Measurements from ENCODE around the gene RTN4RL2.

The RTN4RL2 gene

DNA sequence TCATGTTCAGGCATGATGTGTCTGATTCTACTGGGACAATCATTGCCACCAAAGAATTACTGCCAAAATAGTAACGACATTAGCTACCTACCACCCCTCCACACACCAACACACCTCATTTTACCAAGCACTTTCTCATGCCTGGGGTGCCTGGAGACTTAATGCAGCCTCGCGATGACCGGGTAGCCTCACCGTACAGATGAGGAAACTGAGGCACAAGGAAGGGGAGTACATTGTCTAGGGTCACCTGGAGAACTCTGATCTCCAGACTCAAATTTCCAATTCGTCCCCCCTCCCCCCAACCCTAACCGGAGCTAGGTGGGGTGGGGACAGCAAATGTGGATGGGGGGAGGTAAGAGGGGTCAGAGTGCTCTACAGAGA lies 2.7 kb upstream of the RTN4RL2 start:
- DNase-seq (ENCODE audit: extremely low read depth, low read depth), result no peak
- TF ChIP-seq, protein P1, sequence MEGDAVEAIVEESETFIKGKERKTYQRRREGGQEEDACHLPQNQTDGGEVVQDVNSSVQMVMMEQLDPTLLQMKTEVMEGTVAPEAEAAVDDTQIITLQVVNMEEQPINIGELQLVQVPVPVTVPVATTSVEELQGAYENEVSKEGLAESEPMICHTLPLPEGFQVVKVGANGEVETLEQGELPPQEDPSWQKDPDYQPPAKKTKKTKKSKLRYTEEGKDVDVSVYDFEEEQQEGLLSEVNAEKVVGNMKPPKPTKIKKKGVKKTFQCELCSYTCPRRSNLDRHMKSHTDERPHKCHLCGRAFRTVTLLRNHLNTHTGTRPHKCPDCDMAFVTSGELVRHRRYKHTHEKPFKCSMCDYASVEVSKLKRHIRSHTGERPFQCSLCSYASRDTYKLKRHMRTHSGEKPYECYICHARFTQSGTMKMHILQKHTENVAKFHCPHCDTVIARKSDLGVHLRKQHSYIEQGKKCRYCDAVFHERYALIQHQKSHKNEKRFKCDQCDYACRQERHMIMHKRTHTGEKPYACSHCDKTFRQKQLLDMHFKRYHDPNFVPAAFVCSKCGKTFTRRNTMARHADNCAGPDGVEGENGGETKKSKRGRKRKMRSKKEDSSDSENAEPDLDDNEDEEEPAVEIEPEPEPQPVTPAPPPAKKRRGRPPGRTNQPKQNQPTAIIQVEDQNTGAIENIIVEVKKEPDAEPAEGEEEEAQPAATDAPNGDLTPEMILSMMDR (IDR thresholded peaks at IDR 0.05; ENCODE audit: low read depth, low read length, missing control alignments), result no peak
- no peak overlapping the region for H3K4me3 ChIP-seq (replicated peaks; ENCODE audit: low read depth, low read length)

DNA sequence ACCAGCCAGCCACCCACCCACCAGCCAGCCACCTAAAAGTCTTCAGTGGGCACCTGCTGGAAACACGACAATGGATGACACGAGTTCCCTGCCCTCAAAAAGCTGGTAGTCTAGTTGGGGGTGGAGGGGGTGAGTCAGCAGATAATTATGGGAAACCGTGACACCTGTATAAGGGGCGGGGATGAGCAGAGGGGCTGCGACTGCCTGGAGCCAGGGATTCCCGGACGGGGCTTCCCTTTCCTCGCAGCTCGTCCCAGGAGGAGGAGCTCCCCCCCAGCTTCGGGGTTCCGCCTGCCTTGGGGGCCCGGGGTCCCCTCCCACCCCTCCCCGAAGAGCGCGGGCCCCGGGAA lies 2.3 kb upstream of the RTN4RL2 start:
- TF ChIP-seq, protein P1 (IDR thresholded peaks at IDR 0.05; ENCODE audit: low read depth, low read length, missing control alignments), result no peak
- no peak overlapping the region for H3K4me3 ChIP-seq (replicated peaks; ENCODE audit: low read depth, low read length)
- DNase-seq (ENCODE audit: extremely low read depth, low read depth), result no peak

DNA sequence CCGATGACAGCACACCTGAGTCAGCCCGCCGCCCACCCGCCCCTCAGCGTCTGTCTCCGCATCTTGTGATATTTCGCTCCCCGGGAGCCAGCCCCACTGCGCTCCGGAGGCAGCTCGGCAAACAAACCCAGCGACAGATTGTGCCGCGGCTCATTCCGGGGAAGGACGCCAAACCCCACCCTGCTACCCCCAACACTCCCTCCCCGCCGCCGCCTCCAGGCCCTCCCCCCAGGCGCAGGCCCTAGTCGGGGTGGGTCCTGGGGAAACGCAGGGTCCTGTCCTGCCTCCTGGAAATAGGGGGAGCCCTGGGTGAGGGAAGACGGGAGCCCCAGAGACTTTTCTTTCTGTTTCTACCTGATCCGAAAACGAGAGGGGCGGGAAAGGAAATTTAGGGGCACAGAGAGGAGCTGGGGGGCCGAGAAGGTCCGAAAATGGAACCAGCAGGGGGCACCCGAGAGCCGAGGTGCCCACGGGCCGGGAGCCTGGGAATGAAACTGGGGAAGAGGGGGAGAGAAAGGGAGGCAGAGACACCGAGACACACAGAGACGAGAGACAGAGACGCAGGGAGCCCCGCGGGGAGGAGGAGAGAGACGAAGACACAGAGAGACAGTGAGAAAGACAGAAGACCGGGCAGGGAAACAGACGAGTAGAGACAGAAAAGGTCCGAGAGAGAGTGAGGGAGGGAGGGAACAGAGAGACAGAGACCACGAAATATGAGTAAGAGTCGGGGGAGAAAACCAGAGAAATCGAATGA lies 1.7 kb upstream of the RTN4RL2 start:
- H3K4me3 ChIP-seq (replicated peaks; ENCODE audit: low read depth, low read length), result peak overlapping the region; percentile 17; the same call in 1 of the 2 replicates
- TF ChIP-seq, protein P1 (IDR thresholded peaks at IDR 0.05; ENCODE audit: low read depth, low read length, missing control alignments), result peak; percentile 82
- no peak for DNase-seq (ENCODE audit: extremely low read depth, low read depth)

DNA sequence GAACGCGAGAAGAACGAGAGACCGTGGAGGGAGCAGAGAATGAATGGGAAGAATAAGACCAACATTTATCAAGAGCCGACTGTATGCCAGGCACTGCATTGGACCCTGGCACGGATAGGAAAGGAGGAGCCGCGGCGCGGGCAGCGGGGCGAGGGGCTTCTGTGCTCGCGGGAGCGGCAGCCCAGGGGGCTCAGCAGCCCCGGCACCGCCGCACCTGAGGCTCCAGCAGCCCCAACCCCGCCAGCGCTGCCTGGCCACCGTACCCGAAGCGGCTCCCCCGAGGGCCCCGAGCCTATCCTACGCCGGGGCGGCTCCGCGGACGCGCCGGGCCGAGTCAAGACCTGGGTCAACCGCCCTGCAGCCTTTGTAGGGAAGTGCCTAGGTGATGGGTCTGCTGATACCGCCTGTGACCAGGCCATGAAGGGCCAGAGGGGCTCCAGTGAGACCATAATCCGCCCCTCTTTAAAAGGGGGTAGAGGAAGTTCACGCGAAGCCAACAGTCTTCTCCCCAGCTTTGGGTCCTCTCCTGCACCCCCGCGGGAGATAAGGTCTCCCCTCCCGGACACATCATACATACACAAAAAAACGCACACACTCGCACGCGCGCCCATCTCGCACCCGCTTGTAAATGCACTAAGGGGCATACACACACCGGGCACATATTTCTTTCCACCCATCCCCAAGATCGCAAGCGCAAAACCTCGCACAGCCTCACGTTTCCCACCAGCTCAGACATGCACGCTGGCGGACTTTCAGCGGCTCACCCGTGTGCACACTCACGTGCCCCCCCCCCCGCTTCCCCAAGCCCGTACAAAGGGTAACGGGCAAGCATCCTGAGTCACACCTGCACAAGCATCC lies 935 bp upstream of the RTN4RL2 start:
- DNase-seq (ENCODE audit: extremely low read depth, low read depth), result no peak
- no peak overlapping the region for H3K4me3 ChIP-seq (replicated peaks; ENCODE audit: low read depth, low read length)
- TF ChIP-seq, protein P1 (IDR thresholded peaks at IDR 0.05; ENCODE audit: low read depth, low read length, missing control alignments), result no peak

DNA sequence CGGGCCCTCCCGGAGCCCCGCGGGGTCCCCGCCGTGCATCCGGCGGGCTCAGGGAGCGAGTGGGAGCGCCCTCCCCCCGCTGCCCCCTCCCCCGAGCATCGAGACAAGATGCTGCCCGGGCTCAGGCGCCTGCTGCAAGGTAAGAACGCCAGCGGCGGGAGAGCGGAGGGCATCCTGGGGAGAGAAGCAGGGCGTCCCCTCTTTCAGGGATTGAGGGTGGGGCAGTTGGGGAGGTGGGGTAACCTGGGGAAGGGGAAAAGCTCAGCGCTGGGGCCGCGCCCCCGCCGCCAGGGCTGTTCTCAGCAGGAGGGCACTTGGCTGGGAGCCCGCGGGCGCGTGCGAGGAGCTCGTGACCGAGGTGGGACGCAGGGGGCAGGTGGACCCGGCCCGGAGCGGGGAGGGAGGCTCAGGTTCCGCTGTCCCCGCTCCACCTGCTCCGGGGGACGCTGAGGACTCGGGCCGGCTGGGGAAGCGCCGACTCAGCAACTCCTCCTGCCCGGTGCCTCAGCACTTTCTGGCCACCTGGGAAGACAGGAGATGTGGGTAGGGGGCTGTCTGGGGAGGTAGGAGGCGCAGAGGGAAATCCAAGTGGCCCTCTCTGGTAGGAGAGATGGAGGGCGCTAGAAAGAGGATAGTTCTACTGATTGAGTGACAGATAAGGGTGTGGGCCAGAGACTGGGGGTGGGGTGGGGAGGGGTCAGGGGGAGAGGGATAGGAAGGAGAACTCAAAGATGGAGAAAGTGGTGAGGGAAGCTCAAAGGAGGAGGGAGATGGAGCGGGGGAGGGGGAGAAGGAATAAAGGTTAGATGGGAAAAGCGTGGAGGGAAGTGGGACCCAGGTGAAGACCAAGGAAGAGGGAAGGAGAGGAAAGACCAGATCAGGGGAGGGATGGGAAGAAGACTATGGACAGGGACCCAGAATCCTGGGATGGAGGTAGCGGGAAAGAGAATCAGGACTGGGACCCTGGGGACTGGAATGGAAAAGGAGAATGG lies 726 bp downstream of the RTN4RL2 start:
- no peak overlapping the region; the same call in 1 of the 2 replicates for H3K4me3 ChIP-seq (replicated peaks; ENCODE audit: low read depth, low read length)
- TF ChIP-seq, protein P1 (IDR thresholded peaks at IDR 0.05; ENCODE audit: low read depth, low read length, missing control alignments), result no peak
- no peak for DNase-seq (ENCODE audit: extremely low read depth, low read depth)

DNA sequence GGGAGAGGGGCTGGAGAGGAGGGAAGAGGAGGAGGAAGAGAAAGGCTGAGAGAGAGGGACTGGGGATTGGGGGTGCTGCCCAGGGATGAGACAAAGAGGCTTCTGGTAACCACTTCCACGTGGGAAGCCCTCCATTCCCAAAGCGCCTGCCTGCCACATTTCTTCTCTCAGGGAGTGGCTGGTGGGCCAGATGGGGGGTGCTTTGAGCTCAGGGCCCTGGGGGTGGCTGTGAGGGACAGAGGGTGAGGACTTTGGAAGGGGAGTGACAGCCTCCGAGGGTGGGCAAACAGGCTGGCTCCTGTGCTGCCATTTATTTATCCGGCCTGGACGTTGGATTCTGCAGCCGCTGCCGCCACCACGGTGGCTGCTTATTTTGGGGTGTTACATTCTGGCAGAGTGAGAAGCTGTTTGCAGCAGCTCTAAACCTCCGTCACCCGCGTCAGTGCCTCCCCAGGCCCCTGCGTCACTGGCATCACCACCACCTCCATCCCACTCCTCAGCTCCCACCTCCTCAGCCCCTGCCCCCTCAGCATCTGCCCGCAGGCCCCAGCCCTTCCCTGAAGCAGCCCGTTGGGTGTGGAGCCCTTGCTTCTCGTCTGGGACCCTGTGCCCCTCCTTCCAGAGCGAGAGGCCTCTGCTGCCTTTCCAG lies 1.6 kb downstream of the RTN4RL2 start:
- TF ChIP-seq, protein P1 (IDR thresholded peaks at IDR 0.05; ENCODE audit: low read depth, low read length, missing control alignments), result no peak

More for the DNA sequence above, 1.6 kb downstream of the RTN4RL2 start:
- no peak overlapping the region for H3K4me3 ChIP-seq (replicated peaks; ENCODE audit: low read depth, low read length)
- no peak for DNase-seq (ENCODE audit: extremely low read depth, low read depth)

Data from HFF-Myc (cell line).